H1 (cell line): ENCODE results near the gene POLR2C. TPM values are rescaled to one million over a fixed set of nuclear protein-coding genes. Genes with fewer than 3 reads are reported as not detected.

Experiments used
- CTCF ChIA-PET: fragments of 300-600 bp; sonication (Branson Sonifier 250); formaldehyde crosslinking; loops from one replicate; lab custom pipeline; 2021; ENCODE audit not compliant: partially characterized antibody; lab: Charles Lee
- POLR2A ChIA-PET: fragments of 300-600 bp; sonication (Branson Sonifier 250); formaldehyde crosslinking; loops from one replicate; lab custom pipeline; 2021; ENCODE audit warnings: inconsistent platforms; ENCODE audit not compliant: partially characterized antibody; lab: Charles Lee
- DNase-seq, 2 experiments: peaks; one replicate each; pipeline versions ENCODE4 v3.0.0 to v3.0.0-alpha.2; 2010 to 2022; ENCODE audit warnings: low spot score in 2 of 2, low read depth in 1 of 2, mixed read lengths in 1 of 2
- FAIRE-seq: peaks from 2 replicates; lab custom pipeline; 2011; peaks lifted over from hg19 to GRCh38; lab: Jason Lieb, UNC
- H2AFZ ChIP-seq: 2 replicates; pipeline ENCODE4 v1.8.1; 2012; ENCODE audit warnings: low read length, inconsistent platforms
- H2AK5ac ChIP-seq: 2 replicates; pipeline ENCODE4 v1.6.1; 2013; ENCODE audit warnings: low read depth, low read length
- H2BK120ac ChIP-seq: replicated peaks from 2 replicates; pipeline ENCODE3; 2013; ENCODE audit warnings: low read depth, low read length, inconsistent platforms
- H2BK12ac ChIP-seq: 2 replicates; pipeline ENCODE4 v1.6.1; 2013; ENCODE audit warnings: low read depth, low read length
- H2BK15ac ChIP-seq: 2 replicates; pipeline ENCODE4 v1.6.1; 2013; ENCODE audit warnings: low read length
- H2BK20ac ChIP-seq: 2 replicates; pipeline ENCODE4 v1.6.1; 2013; ENCODE audit warnings: low read length
- H2BK5ac ChIP-seq: 2 replicates; pipeline ENCODE4 v1.6.1; 2013; ENCODE audit warnings: low read depth, low read length
- H3K14ac ChIP-seq: 2 replicates; pipeline ENCODE4 v1.6.1; 2013; ENCODE audit warnings: inconsistent platforms; ENCODE audit not compliant: insufficient read length
- H3K18ac ChIP-seq: 2 replicates; pipeline ENCODE4 v1.6.1; 2013; ENCODE audit warnings: low read length; ENCODE audit errors: extremely low read depth
- H3K23ac ChIP-seq: 2 replicates; pipeline ENCODE4 v1.6.1; 2013; ENCODE audit warnings: inconsistent platforms; ENCODE audit not compliant: insufficient read length
- H3K23me2 ChIP-seq: 2 replicates; pipeline ENCODE4 v1.6.1; 2013; ENCODE audit warnings: low read depth, low read length
- H3K27ac ChIP-seq: 2 replicates; pipeline ENCODE4 v1.6.1; 2011; ENCODE audit warnings: low read depth, low read length, inconsistent platforms
- H3K27me3 ChIP-seq, 4 experiments: replicated peaks in 1 of 4; 1 replicate in 1 of 4; 2 replicates in 3 of 4; pipeline versions ENCODE4 v1.6.1 to v1.8.1; 2011 to 2013; ENCODE audit warnings: low read length in 3 of 4, mild to moderate bottlenecking in 3 of 4, inconsistent platforms in 2 of 4, mixed read lengths in 2 of 4, moderate library complexity in 1 of 4; ENCODE audit not compliant: control insufficient read depth in 3 of 4, insufficient read depth in 3 of 4; ENCODE audit errors: extremely low read depth in 1 of 4
- H3K36me3 ChIP-seq, 4 experiments: 2 replicates each; pipeline versions ENCODE4 v1.6.1 to v1.8.1; 2011 to 2013; ENCODE audit warnings: mild to moderate bottlenecking in 4 of 4, low read length in 3 of 4, moderate library complexity in 2 of 4, control low read depth in 1 of 4, inconsistent platforms in 1 of 4; ENCODE audit not compliant: insufficient read depth in 4 of 4, control insufficient read depth in 2 of 4
- H3K4ac ChIP-seq: replicated peaks from 2 replicates; pipeline ENCODE3; 2013; ENCODE audit warnings: low read length, low read depth, mixed read lengths, inconsistent platforms; ENCODE audit not compliant: insufficient read length
- H3K4me1 ChIP-seq, 4 experiments: replicated peaks in 1 of 4; 1 replicate in 1 of 4; 2 replicates in 3 of 4; pipeline versions ENCODE4 v1.6.1 to v1.8.1; 2011 to 2013; ENCODE audit warnings: low read length in 3 of 4, inconsistent platforms in 2 of 4, mixed read lengths in 1 of 4; ENCODE audit not compliant: insufficient read depth in 4 of 4, control insufficient read depth in 3 of 4
- H3K4me2 ChIP-seq, 2 experiments: 2 replicates each; pipeline versions ENCODE4 v1.6.1 to v1.8.1; 2011 to 2013; ENCODE audit warnings: low read depth in 2 of 2, low read length in 2 of 2, control low read depth in 1 of 2, inconsistent platforms in 1 of 2, mild to moderate bottlenecking in 1 of 2; ENCODE audit not compliant: insufficient read depth in 1 of 2
- H3K4me3 ChIP-seq, 4 experiments: fragments of 200-600, 300-600 bp in 1 of 4; sonication (generic), shearing (Covaris generic), sonication (Bioruptor Twin) in 1 of 4; 2 replicates each; pipeline versions ENCODE4 v1.5.1 to v1.8.1; 2011 to 2016; ENCODE audit warnings: low read length in 4 of 4, low read depth in 3 of 4, control low read depth in 2 of 4, inconsistent platforms in 2 of 4, mild to moderate bottlenecking in 2 of 4, mixed read lengths in 1 of 4, moderate library complexity in 1 of 4; ENCODE audit not compliant: insufficient read depth in 2 of 4; ENCODE audit errors: extremely low read depth in 1 of 4
- H3K56ac ChIP-seq: replicated peaks from 2 replicates; pipeline ENCODE3; 2013; ENCODE audit warnings: low read depth, mild to moderate bottlenecking, mixed read lengths, low read length, inconsistent platforms; ENCODE audit not compliant: insufficient read length
- H3K79me1 ChIP-seq: 2 replicates; pipeline ENCODE4 v1.6.1; 2013; ENCODE audit warnings: low read depth, low read length, control low read depth
- H3K79me2 ChIP-seq, 2 experiments: 2 replicates each; pipeline versions ENCODE4 v1.6.1 to v1.8.1; 2012 to 2013; ENCODE audit warnings: low read length in 2 of 2, mild to moderate bottlenecking in 2 of 2, inconsistent platforms in 1 of 2; ENCODE audit not compliant: insufficient read depth in 2 of 2, control insufficient read depth in 1 of 2
- H3K9ac ChIP-seq, 4 experiments: replicated peaks in 1 of 4; 1 replicate in 1 of 4; 2 replicates in 3 of 4; pipeline versions ENCODE4 v1.6.1 to v1.8.1; 2011 to 2013; ENCODE audit warnings: low read depth in 3 of 4, low read length in 3 of 4, control low read depth in 2 of 4, mild to moderate bottlenecking in 2 of 4, moderate library complexity in 2 of 4, inconsistent platforms in 1 of 4; ENCODE audit errors: extremely low read depth in 1 of 4
- H3K9me3 ChIP-seq, 2 experiments: 2 replicates each; pipeline versions ENCODE4 v1.6.1 to v1.8.1; 2012 to 2013; ENCODE audit warnings: mild to moderate bottlenecking in 2 of 2, moderate library complexity in 2 of 2, control low read depth in 1 of 2, inconsistent platforms in 1 of 2, low read depth in 1 of 2, low read length in 1 of 2, mixed read lengths in 1 of 2; ENCODE audit not compliant: insufficient read depth in 2 of 2
- H4K20me1 ChIP-seq, 2 experiments: replicated peaks in 1 of 2; 2 replicates each; pipeline versions ENCODE3 to v1.8.1; 2011 to 2013; ENCODE audit warnings: inconsistent platforms in 2 of 2, low read length in 2 of 2, mild to moderate bottlenecking in 1 of 2; ENCODE audit not compliant: insufficient read depth in 2 of 2, control insufficient read depth in 1 of 2
- H4K5ac ChIP-seq: 2 replicates; pipeline ENCODE4 v1.6.1; 2013; ENCODE audit warnings: low read length, low read depth, mixed read lengths, inconsistent platforms; ENCODE audit not compliant: insufficient read length
- H4K8ac ChIP-seq: 2 replicates; pipeline ENCODE4 v1.8.0; 2013; ENCODE audit warnings: mild to moderate bottlenecking, moderate library complexity, low read length, inconsistent platforms; ENCODE audit not compliant: insufficient read depth; ENCODE audit errors: extremely low read depth
- H4K91ac ChIP-seq: replicated peaks from 2 replicates; pipeline ENCODE3; 2013; ENCODE audit warnings: low read length, mixed read lengths, inconsistent platforms; ENCODE audit not compliant: insufficient read length
- ATF3 ChIP-seq: IDR thresholded peaks from 2 replicates; pipeline ENCODE4 v1.6.1; 2011; ENCODE audit warnings: low read depth, mild to moderate bottlenecking, low read length; ENCODE audit not compliant: insufficient read depth
- CEBPB ChIP-seq: IDR thresholded peaks from 2 replicates; pipeline ENCODE4 v1.6.1; 2012; ENCODE audit warnings: low read depth, low read length
- CHD1 ChIP-seq: IDR thresholded peaks from 2 replicates; pipeline ENCODE4 v1.6.1; 2012; ENCODE audit warnings: low read depth, low read length, improper control_type of control experiment
- JUND ChIP-seq: IDR thresholded peaks from 2 replicates; pipeline ENCODE4 v1.6.1; 2011; ENCODE audit warnings: mild to moderate bottlenecking, improper control_type of control experiment, low read length
- KDM5A ChIP-seq: fragments of 200-600 bp; IDR thresholded peaks from 2 replicates; pipeline ENCODE4 v1.7.1; 2012; ENCODE audit warnings: mild to moderate bottlenecking, low read length, inconsistent platforms, mixed read lengths
- NANOG ChIP-seq: IDR thresholded peaks from 2 replicates; pipeline ENCODE4 v1.6.1; 2011; ENCODE audit warnings: low read length, low read depth, mild to moderate bottlenecking, inconsistent platforms; ENCODE audit not compliant: insufficient read depth, poor library complexity, severe bottlenecking
- POLR2AphosphoS5 ChIP-seq: IDR thresholded peaks from 2 replicates; pipeline ENCODE4 v1.6.1; 2011; ENCODE audit warnings: low read depth, low read length
- RFX5 ChIP-seq: IDR thresholded peaks from 2 replicates; pipeline ENCODE4 v1.6.1; 2011; ENCODE audit warnings: low read depth, low read length, improper control_type of control experiment, borderline replicate concordance
- WGBS, 2 experiments: shearing (Covaris generic) in 1 of 2; methylation state at CpG; one replicate each; pipeline versions ENCODE4 v1.1.6 to v1.1.7; 2013 to 2015; ENCODE audit warnings: low lambda C conversion rate in 2 of 2, mixed read lengths in 2 of 2, inconsistent platforms in 1 of 2, low coverage in 1 of 2, missing lambda C conversion rate in 1 of 2; ENCODE audit not compliant: insufficient replicate concordance in 2 of 2, insufficient coverage in 1 of 2, insufficient read length in 1 of 2; ENCODE audit errors: extremely low coverage in 1 of 2, missing lambda C conversion rate in 1 of 2; 5-methylcytosine and 5-hydroxymethylcytosine counted together
- polyA plus RNA-seq, 7 experiments: library from polyadenylated mRNA; depleted of rRNA in 3 of 7; stranded (reverse) in 5 of 7; unstranded in 2 of 7; fragments of >200 nt in 5 of 7; fragments of 200-250 nt in 2 of 7; gene quantifications; 1 replicate in 5 of 7; 2 replicates in 1 of 7; 4 replicates in 1 of 7; pipeline versions ENCODE4 v1.2.1 to v1.2.3, GENCODE V29; 2011 to 2013; ENCODE audit warnings: missing spikeins in 2 of 7, mixed read lengths in 2 of 7
- total RNA-seq: library from RNA; stranded (reverse); fragmentation: NEBNext Ultra II Directional; extraction: Animal tissue kit (Norgen Biotek cat#: 25700); gene quantifications from 2 replicates; pipeline ENCODE4 v1.2.1, GENCODE V29; 2021

Gene POLR2C
- total and polyA plus RNA-seq, 2 of the 8 experiments (the other 6 are each of a cell fraction or from before 2014, with no cell fraction given), result 72.5 to 132 TPM

GRCh38 chr16:57413733-57414132, 48.7 kb upstream of the POLR2C start:
- H3K14ac ChIP-seq, result no peak overlapping the region
- no peaks in the 10 kb centered on the region for H3K9me3 ChIP-seq
- H3K23me2 ChIP-seq, result 0 out of 2 replicates have a peak, but pooled peaks cover 3% of the 10 kb centered on the region
- H3K79me1 ChIP-seq, result no peaks in the 10 kb centered on the region
- no peak overlapping the region for H4K8ac ChIP-seq
- ChIA-PET CTCF (interaction anchor here (0.7 to 19.2 kb wide), 5 partner anchors 9 to 110 kb away, joined by 3 to 513 read pairs (median 3); partner anchors contain the start of gene CCL17), POLR2A (interaction anchor here (0.6 kb wide), 1 partner anchor 558 kb away, joined by 3 read pairs; no protein-coding TSS in a partner anchor)
- WGBS, 2 experiments, result 82% methylated on average over 7 of the region's 7 CpGs; no CpG with 5 or more reads in 1 of the 2 experiments
- H3K23ac ChIP-seq, result no peak overlapping the region
- H3K56ac ChIP-seq, result no peak overlapping the region
- no peak overlapping the region for H2AFZ ChIP-seq
- no peaks in the 10 kb centered on the region for H3K79me2 ChIP-seq
- H2BK5ac ChIP-seq, result no peak overlapping the region
- H2AK5ac ChIP-seq, result no peak overlapping the region
- H3K36me3 ChIP-seq, result no peaks in the 10 kb centered on the region
- H3K18ac ChIP-seq, result no peak overlapping the region
- no peak for FAIRE-seq
- H3K9ac ChIP-seq, result no peak overlapping the region
- H3K4me1 ChIP-seq, result peaks cover 0 to 12% (median 7%) of the 10 kb centered on the region in 4 experiments; a peak in 6 of 7 replicates
- H4K5ac ChIP-seq, result no peak overlapping the region
- no peak overlapping the region for H3K4me3 ChIP-seq
- no peak for DNase-seq
- TF ChIP-seq CHD1 (no peak), CEBPB (no peak), RFX5 (no peak), KDM5A (no peak), ATF3 (no peak), JUND (no peak), NANOG (no peak), POLR2AphosphoS5 (no peak)
- no peak overlapping the region for H3K4ac ChIP-seq
- H3K27ac ChIP-seq, result no peak overlapping the region
- H2BK12ac ChIP-seq, result no peak overlapping the region
- H3K4me2 ChIP-seq, result no peak overlapping the region
- H4K20me1 ChIP-seq, result no peaks in the 10 kb centered on the region
- no peak overlapping the region for H2BK20ac ChIP-seq
- H2BK15ac ChIP-seq, result no peak overlapping the region
- H3K27me3 ChIP-seq, result no peaks in the 10 kb centered on the region
- no peak overlapping the region for H4K91ac ChIP-seq
- no peak overlapping the region for H2BK120ac ChIP-seq
